ENCODE measurements around the gene ZNF518A. TPM values are rescaled to one million over a fixed set of nuclear protein-coding genes. Genes with fewer than 3 reads are reported as not detected.
A peak's percentile ranks its signal among the peaks of the same experiment; 100 is the strongest.

ZNF518A gene
- total and polyA plus RNA-seq, 2 experiments from 2014 or later, result 6.8 to 8.9 TPM

DNA sequence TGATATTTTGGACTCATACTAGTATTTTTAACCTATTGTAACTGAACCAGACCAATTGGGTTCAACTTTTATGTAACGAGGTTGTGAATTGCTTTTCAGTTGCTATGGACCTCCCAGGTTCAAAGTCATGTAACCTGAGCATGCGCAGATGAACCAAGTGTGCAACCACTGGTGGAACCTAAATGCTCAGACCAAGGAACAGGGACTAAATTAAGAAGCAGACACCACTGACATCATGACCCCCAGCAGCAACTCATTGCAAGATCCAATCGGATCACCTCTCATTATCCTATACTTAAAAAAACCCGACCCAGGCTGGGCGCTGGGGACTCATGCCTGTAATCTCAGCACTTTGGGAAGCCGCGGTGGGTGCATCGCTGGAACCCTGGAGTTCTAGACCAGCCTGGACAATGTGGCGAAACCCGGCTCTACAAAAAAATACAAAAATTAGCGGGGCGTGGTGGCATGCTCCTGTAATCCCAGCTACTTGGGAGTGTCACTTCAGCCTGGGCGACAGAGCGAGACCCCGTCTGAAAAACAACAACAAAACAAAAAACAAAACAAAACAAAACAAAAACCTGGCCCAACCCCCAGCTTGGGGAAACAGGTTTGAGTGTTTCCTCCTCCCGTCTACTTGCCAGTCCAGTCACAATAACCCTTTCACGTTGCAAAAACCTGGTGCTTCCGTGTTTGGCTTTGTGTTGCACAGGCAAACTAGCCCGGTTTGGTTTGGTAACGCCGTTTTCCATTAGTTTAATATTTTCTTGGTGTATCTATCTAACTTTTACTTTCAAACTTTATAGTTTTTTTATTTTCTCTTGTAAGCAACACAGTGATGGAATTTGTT is 11.3 kb upstream of the ZNF518A start:
- Histone ChIP-seq H3K9me3 (ENCODE audit: low read depth) (no peaks in the 10 kb centered on the region), H3K27me3 (replicated peaks; ENCODE audit: insufficient read depth) (no peaks in the 10 kb centered on the region), H3K9ac (no peak overlapping the region), H3K4me2 (ENCODE audit: unreplicated experiment) (no peak overlapping the region), H3K4me3 (no peak overlapping the region), H3F3A (ENCODE audit: insufficient read depth) (no peaks in the 10 kb centered on the region), H2AFZ (no peak overlapping the region), H3K79me2 (ENCODE audit: insufficient read depth) (no peaks in the 10 kb centered on the region), H3K9me2 (ENCODE audit: insufficient read depth) (no peaks in the 10 kb centered on the region), H3K36me3 (ENCODE audit: low read depth) (no peaks in the 10 kb centered on the region), H4K20me1 (ENCODE audit: insufficient read depth) (no peaks in the 10 kb centered on the region), H3K27ac (no peak overlapping the region), H3K4me1 (ENCODE audit: insufficient read depth) (no peaks in the 10 kb centered on the region)
- no peak for DNase-seq
- TF ChIP-seq EZH2phosphoT487 (IDR thresholded peaks at IDR 0.05; ENCODE audit: insufficient read depth, low read depth), result no peak
- no peak for TF ChIP-seq EZH2 (IDR thresholded peaks at IDR 0.05; ENCODE audit: insufficient read depth, poor library complexity, severe bottlenecking)
- WGBS, 2 experiments (ENCODE audit: low coverage in 1 of 2, low lambda C conversion rate in 2 of 2, missing lambda C conversion rate in 2 of 2), result 78% methylated on average over 21 of the region's 21 CpGs
- in situ Hi-C loops (cut with MboI), result no loop called here

DNA sequence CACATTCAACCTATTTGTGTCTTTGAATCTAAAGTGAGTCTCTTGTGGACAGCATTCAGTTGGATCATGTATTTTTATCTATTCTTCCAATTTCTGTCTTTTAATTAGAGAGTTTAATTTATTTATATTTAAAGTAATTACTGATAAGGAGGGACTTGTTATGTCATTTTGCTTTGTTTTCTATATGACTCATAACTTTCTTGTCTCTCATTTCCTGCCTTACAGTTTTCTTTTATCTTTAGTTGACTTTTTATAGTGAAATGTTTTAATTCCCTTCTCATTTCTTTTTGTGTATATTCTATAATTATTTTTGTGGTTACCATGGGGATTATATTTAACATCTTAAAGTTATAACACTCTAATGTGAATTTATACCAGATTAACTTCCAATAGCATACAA is 7.3 kb upstream of the ZNF518A start:
- no peaks in the 10 kb centered on the region for H3F3A ChIP-seq (ENCODE audit: insufficient read depth)
- H3K27me3 ChIP-seq (replicated peaks; ENCODE audit: insufficient read depth), result 0 out of 2 replicates have a peak, but pooled peaks cover 3% of the 10 kb centered on the region
- H3K79me2 ChIP-seq (ENCODE audit: insufficient read depth), result no peaks in the 10 kb centered on the region
- H3K9me2 ChIP-seq (ENCODE audit: insufficient read depth), result no peaks in the 10 kb centered on the region
- no peaks in the 10 kb centered on the region for H4K20me1 ChIP-seq (ENCODE audit: insufficient read depth)
- no peaks in the 10 kb centered on the region for H3K9me3 ChIP-seq (ENCODE audit: low read depth)
- no peak overlapping the region for H3K27ac ChIP-seq
- no peaks in the 10 kb centered on the region for H3K4me1 ChIP-seq (ENCODE audit: insufficient read depth)
- H3K36me3 ChIP-seq (ENCODE audit: low read depth), result no peaks in the 10 kb centered on the region
- no peak for DNase-seq
- TF ChIP-seq EZH2 (IDR thresholded peaks at IDR 0.05; ENCODE audit: insufficient read depth, poor library complexity, severe bottlenecking) (no peak), EZH2phosphoT487 (IDR thresholded peaks at IDR 0.05; ENCODE audit: insufficient read depth, low read depth) (no peak)
- in situ Hi-C loops (cut with MboI), result no loop called here
- no peak overlapping the region for H3K4me3 ChIP-seq
- H3K9ac ChIP-seq, result no peak overlapping the region
- no peak overlapping the region for H2AFZ ChIP-seq
- H3K4me2 ChIP-seq (ENCODE audit: unreplicated experiment), result no peak overlapping the region

- 0 out of 2 replicates have a peak, but pooled peaks cover 3% of the 10 kb centered on the region for H3K27me3 ChIP-seq (replicated peaks; ENCODE audit: insufficient read depth)
- H3K4me2 ChIP-seq (ENCODE audit: unreplicated experiment), result peak overlapping the region; percentile 26
- in situ Hi-C loops (cut with MboI), result no loop called here
- no peaks in the 10 kb centered on the region for H3K36me3 ChIP-seq (ENCODE audit: low read depth)
- H3K9ac ChIP-seq, result no peak overlapping the region
- peak overlapping the region; percentile 40; the same call in 1 of the 2 replicates for H3K4me3 ChIP-seq
- H3K79me2 ChIP-seq (ENCODE audit: insufficient read depth), result no peaks in the 10 kb centered on the region
- TF ChIP-seq EZH2 (IDR thresholded peaks at IDR 0.05; ENCODE audit: insufficient read depth, poor library complexity, severe bottlenecking), result no peak
- no peak for TF ChIP-seq EZH2phosphoT487 (IDR thresholded peaks at IDR 0.05; ENCODE audit: insufficient read depth, low read depth)
- H3K9me2 ChIP-seq (ENCODE audit: insufficient read depth), result no peaks in the 10 kb centered on the region
- H3F3A ChIP-seq (ENCODE audit: insufficient read depth), result no peaks in the 10 kb centered on the region
- peak; percentile 41 for DNase-seq
- no peaks in the 10 kb centered on the region for H3K4me1 ChIP-seq (ENCODE audit: insufficient read depth)
- H3K9me3 ChIP-seq (ENCODE audit: low read depth), result no peaks in the 10 kb centered on the region
- 15 to 21% methylated on average over 4 of the region's 4 CpGs for WGBS, 2 experiments (ENCODE audit: low coverage in 1 of 2, low lambda C conversion rate in 2 of 2, missing lambda C conversion rate in 2 of 2)
- peak overlapping the region; percentile 79 for H2AFZ ChIP-seq
- H3K27ac ChIP-seq, result no peak overlapping the region
- no peaks in the 10 kb centered on the region for H4K20me1 ChIP-seq (ENCODE audit: insufficient read depth)
Observed at GRCh38 chr10:96124230-96125141, 5.6 kb upstream of the ZNF518A start.

- H3K4me1 ChIP-seq (ENCODE audit: insufficient read depth), result no peaks in the 10 kb centered on the region
- no peaks in the 10 kb centered on the region for H3K36me3 ChIP-seq (ENCODE audit: low read depth)
- no peak overlapping the region for H3K4me3 ChIP-seq
- WGBS, 2 experiments (ENCODE audit: low coverage in 1 of 2, low lambda C conversion rate in 2 of 2, missing lambda C conversion rate in 2 of 2), result 75 to 91% methylated on average over 2 of the region's 2 CpGs
- no peak overlapping the region for H3K27ac ChIP-seq
- H3K9me2 ChIP-seq (ENCODE audit: insufficient read depth), result no peaks in the 10 kb centered on the region
- no peak for DNase-seq
- H2AFZ ChIP-seq, result no peak overlapping the region
- H3K9me3 ChIP-seq (ENCODE audit: low read depth), result no peaks in the 10 kb centered on the region
- H4K20me1 ChIP-seq (ENCODE audit: insufficient read depth), result no peaks in the 10 kb centered on the region
- no peak overlapping the region for H3K9ac ChIP-seq
- H3K27me3 ChIP-seq (replicated peaks; ENCODE audit: insufficient read depth), result 0 out of 2 replicates have a peak, but pooled peaks cover 3% of the 10 kb centered on the region
- TF ChIP-seq EZH2 (IDR thresholded peaks at IDR 0.05; ENCODE audit: insufficient read depth, poor library complexity, severe bottlenecking), result no peak
- TF ChIP-seq EZH2phosphoT487 (IDR thresholded peaks at IDR 0.05; ENCODE audit: insufficient read depth, low read depth), result no peak
- H3K4me2 ChIP-seq (ENCODE audit: unreplicated experiment), result peak overlapping the region; percentile 26
- H3K79me2 ChIP-seq (ENCODE audit: insufficient read depth), result no peaks in the 10 kb centered on the region
- in situ Hi-C loops (cut with MboI), result no loop called here
- no peaks in the 10 kb centered on the region for H3F3A ChIP-seq (ENCODE audit: insufficient read depth)
Observed at GRCh38 chr10:96125142-96125515, 5.0 kb upstream of the ZNF518A start.

Measured in GM23248 (cell line).